Activated T-helper 1 cell treated with Interleukin-2 at 50 U/mL for 16 hours (primary cell): ENCODE data around the gene KLHL40.

ENCODE experiments used
- DNase-seq: peaks from one replicate; pipeline ENCODE4 v3.0.0-alpha.2; 2020; ENCODE audit warnings: low read depth

Gene KLHL40

GRCh38 chr3:42668793-42669217 is 16.5 kb upstream of the KLHL40 start:
- no peak for DNase-seq

- DNase-seq, result no peak
These were observed 15.2 kb upstream of the KLHL40 start for GRCh38 chr3:42670051-42670576.

- DNase-seq, result no peak
These were observed 14.7 kb upstream of the KLHL40 start for GRCh38 chr3:42670670-42671069.

- DNase-seq, result no peak
These were observed 12.8 kb upstream of the KLHL40 start for GRCh38 chr3:42672515-42672914.

- DNase-seq, result no peak
These were observed 12.3 kb upstream of the KLHL40 start for GRCh38 chr3:42673082-42673481.

GRCh38 chr3:42674146-42674545 is 11.2 kb upstream of the KLHL40 start:
- DNase-seq, result no peak

GRCh38 chr3:42675909-42676308 is 9.4 kb upstream of the KLHL40 start:
- no peak for DNase-seq

GRCh38 chr3:42678447-42678846 is 6.9 kb upstream of the KLHL40 start:
- no peak for DNase-seq

- DNase-seq, result no peak
These were observed 5.1 kb upstream of the KLHL40 start for GRCh38 chr3:42680271-42680670.

- DNase-seq, result no peak
These were observed 4.5 kb upstream of the KLHL40 start for GRCh38 chr3:42680806-42681205.

GRCh38 chr3:42681361-42682038 is 3.8 kb upstream of the KLHL40 start:
- DNase-seq, result no peak

GRCh38 chr3:42682301-42683070 is 2.9 kb upstream of the KLHL40 start:
- DNase-seq, result no peak

GRCh38 chr3:42683875-42684598 is 1.3 kb upstream of the KLHL40 start:
- DNase-seq, result no peak

- no peak for DNase-seq
These were observed 540 bp upstream of the KLHL40 start for GRCh38 chr3:42684632-42685362.

GRCh38 chr3:42685891-42686820 is 819 bp downstream of the KLHL40 start:
- no peak for DNase-seq

- DNase-seq, result no peak
These were observed 1.7 kb downstream of the KLHL40 start for GRCh38 chr3:42686832-42687650.

- no peak for DNase-seq
These were observed 2.7 kb downstream of the KLHL40 start for GRCh38 chr3:42688016-42688415.

GRCh38 chr3:42688487-42689420 is 3.4 kb downstream of the KLHL40 start:
- no peak for DNase-seq
